GM18526 (cell line): ENCODE measurements around the gene UBC.

Source experiments
- POLR2A ChIP-seq: IDR thresholded peaks from 3 replicates; pipeline ENCODE4 v1.6.1; 2011; ENCODE audit not compliant: insufficient read length; ENCODE audit errors: extremely low read depth

UBC gene

DNA sequence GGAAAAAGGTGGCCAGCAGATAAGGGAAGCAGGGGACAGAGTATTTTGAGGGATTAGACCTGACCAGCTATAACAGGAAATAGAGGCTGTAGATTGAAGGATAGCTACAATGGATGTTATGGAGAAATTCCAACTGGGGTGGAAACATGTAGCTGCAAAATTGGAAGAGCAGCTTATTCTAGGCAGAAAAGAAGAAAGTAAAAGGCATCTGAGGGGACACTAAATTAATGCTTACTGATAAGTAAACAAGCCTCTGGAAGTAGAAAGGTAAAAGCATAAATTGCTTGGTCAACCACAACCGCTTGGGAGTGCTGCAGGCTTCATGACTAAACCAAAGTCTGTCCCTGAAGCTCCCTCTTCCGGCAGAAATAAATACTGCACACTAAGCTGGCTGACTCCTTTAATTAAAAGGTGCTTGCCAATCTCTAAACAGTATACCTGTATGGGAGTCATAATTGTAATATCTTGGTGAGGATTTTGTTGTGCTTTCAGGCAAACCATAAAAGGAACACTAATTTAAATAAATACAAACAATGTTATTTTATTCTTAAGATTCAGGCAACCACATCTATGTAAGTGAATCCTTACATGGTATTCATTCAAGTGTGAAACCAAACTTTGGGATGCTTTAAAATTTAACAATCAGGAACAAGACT is 7.7 kb downstream of the UBC start:
- no peak for TF ChIP-seq POLR2A

DNA sequence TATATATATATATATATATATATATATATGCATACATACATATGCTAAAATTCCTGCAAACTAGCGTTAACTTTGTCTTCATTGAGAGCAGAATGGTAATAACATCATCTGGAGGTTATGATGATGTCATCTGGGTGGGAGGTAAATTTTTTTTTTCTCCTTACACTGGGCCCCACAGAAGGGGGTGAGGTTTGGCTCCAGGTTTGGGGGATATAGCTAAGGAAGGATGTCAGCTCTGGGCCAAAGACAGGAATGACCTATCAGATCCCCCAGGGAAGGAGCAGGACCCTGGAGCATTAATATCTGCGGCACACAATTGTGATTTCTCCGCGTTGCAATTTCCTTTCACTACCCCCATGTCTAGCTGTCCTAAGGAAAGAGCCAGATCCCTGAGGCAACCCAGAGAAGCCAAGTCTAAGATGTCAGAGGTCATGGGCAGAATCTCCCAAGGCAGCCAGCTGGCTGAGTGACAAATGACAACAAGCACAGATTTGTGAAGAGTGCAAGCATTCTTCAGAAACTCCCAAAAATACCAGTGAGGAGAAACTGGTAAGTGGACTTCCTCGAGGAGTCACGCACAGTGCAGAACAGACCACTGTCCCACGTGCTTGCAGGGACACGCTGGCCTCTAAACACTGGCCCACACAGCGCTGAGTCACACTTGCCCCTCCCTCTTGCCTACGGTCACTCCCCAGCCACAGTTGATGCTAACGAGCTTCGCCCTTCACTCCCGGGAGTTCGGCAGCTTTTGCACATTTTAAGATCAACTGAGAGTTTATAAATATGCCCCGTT is 9.9 kb downstream of the UBC start:
- TF ChIP-seq POLR2A, result no peak

DNA sequence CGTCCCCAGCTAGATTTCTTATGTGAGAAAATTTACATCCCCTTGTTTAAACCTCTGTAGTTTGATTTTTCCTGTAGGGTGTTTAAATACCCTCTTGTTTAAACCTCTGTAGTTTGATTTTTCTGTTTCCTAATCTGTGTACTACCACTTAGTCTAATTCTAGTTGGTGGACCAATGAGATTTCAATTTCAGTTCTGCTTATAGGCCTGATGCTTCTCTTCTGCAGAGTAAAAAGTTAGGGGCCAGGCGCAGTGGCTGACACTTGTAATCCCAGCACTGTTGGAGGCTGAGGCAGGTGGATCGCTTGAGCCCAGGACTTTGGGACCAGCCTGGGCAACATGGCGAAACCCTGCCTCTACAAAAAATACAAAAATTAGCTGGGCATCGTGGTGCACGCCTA is 11.5 kb downstream of the UBC start:
- no peak for TF ChIP-seq POLR2A

DNA sequence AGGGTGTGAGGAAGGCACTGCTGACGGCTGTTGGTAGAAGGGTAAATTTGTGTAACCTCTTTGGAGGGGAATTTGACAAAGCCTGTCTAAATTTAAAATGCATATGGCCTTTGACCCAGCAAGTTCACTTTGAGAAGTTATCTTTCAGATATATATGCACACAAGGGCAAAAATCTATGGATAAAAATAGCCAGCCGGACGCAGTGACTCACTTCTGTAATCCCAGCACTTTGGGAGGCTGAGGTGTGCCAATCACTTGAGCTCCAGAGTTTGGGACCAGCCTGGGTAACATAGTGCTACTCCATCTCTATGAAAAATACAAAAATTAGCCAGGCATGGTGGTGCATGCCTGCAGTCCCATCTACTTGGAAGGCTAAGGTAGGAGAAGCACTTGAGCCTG is 13.4 kb downstream of the UBC start:
- no peak for TF ChIP-seq POLR2A

DNA sequence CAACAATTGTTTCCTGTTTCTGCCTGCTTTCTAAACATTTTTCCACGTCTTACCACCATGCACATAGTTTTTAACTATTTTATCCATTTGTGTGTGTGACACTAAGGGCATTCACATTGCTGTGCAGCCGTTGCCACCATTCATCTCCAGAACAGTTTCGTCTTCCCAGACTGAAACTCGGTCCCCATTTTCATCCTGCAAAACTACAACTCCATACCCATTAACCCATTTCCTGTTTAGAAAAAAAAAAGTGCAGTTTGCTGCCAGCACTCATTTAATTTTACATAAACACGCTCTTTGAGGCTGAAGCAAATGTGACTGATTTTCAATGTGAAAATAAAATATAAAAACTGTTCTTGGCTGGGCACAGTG is 15.5 kb downstream of the UBC start:
- TF ChIP-seq POLR2A, result no peak

DNA sequence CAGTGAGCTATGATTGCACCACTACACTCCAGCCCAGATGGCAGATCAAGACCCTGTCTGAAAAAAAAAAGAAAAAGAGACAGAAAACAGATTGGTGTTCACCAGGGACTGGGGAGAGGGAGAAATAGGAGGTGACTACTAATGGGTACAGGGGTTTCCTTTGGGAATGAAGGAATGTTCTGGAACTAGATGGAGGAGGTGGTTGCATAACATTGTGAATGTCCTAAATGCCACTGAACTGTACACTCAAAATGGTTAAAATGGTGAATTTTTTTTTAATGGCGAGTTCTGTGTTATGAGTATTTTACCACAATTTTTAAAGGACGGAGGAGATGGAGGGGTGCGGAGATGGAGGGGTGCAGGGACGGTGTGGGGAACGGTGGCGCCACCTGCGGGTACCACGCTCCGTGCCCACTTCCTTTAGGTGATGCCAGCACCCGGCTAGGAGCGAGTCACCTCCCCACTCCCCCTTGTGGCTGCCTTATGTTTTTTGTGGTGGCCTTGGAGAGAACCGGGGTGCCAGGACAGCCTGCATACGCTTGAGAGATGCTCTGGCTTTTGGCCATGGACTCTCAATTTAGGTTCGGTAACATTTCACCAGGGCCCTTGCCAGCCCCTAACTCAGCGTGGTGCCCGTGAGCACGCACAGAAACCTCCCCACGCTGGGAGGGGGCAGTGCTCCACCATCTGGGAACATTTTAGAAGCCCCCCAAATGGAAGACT is 16.1 kb downstream of the UBC start:
- no peak for TF ChIP-seq POLR2A

DNA sequence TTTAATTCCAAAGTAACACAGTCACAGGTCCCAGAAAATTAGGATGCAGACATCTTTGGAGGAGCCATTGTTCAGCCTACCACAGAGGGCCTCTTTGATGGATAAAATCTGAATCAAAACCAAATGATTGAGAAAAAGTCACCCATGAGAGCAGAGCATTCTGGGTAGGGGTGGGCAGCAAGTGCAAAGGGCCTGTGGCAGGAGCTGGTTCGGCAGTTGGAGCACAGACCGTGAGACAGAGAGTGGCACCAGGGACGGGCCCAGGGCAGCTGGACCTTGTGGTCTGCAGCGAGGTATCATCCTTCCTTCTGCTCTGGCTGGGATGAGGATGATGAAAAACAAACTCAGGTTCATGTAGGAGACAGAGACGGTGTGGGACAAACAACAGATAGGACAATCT is 18.0 kb downstream of the UBC start:
- TF ChIP-seq POLR2A, result no peak

DNA sequence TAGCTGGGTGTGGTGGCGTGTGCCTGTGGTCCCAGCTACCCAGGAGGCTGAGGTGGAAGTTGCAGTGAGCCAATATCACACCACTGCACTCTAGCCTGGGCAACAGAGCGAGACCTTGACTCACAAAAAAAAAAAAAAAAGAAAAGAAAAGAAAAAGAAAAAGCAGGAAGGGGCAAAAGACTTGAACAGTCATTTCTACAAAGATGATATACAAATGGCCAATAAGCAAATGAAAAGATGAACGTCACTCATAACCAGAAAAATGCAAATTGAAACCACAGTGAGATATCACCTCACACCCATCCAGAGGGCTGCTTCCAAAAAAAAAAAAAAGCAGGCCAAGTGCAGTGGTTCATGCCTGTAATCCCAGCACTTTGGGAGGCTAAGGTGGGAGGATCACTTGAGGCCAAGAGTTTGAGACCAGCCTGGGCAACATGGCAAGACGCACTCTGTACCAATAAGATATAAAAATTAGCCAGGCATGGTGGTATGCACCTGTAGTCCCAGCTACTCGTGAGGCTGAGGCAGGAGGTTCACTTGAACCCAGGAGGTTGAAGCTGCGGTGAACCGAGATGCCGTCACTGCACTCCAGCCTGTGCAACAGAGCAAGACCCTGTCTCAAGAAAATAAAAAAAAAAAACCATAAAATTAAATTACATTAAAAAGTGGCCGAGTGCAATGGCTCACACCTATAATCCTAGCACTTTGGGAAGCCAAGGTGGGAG is 20.5 kb downstream of the UBC start:
- no peak for TF ChIP-seq POLR2A

DNA sequence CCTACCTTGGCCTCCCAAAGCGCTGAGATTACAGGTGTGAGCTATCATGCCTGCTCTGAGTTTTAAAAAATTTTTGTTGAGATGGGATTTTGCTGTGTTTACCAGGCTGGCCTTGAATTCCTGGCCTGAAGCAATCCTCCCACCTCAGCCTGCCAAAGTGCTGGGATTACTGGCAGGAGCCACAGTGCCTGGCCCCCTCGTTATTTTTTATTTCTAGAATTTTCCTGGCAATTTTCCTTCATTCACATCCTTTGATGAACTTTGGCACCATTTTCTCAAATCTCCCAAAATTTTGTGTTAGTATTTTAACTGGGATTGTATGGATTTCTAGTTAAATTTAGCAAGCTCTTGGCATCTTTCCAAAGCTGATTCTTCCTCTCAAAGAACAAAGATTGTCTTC is 26.2 kb downstream of the UBC start:
- no peak for TF ChIP-seq POLR2A

DNA sequence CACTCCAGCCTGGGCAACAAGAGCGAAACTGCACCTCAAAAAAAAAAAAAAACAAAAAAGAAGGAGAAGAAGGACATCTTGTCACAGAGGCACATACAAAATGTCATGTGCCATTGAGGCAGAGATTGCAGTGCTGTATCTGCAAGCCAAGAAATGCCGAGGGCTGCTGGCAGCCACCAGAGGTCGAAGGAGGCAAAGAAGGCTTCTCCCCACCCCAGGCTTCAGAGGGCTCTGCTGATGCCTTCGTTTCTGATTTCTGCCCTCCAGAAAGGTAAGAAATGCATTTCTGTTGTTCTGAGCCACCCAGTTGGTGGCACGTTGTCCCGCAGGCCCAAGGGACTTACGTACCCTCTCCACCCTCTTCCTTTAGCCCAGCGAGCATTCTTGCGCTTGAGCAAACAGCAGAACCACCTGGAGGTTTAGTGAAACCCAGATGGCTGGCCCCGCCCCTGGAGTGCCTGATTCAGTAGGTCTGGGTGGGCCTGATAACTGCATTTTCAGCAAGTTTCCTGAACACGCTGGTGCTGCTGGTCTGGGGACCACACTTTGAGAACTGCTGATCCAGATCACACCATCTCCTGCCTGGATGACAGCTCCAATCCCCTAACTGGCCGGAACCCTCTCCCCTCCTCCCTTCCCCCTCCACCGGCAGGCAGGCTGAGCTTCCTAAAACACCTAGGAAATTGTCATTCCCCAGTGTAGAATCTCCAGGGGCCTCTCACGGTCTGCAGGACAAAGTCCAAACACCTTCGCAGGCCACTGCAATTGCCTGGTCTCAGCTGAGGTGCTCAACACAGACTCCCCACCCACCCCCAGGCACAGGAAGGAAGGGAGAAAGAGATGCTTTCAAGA is 29.6 kb downstream of the UBC start:
- peak; percentile 37 for TF ChIP-seq POLR2A

DNA sequence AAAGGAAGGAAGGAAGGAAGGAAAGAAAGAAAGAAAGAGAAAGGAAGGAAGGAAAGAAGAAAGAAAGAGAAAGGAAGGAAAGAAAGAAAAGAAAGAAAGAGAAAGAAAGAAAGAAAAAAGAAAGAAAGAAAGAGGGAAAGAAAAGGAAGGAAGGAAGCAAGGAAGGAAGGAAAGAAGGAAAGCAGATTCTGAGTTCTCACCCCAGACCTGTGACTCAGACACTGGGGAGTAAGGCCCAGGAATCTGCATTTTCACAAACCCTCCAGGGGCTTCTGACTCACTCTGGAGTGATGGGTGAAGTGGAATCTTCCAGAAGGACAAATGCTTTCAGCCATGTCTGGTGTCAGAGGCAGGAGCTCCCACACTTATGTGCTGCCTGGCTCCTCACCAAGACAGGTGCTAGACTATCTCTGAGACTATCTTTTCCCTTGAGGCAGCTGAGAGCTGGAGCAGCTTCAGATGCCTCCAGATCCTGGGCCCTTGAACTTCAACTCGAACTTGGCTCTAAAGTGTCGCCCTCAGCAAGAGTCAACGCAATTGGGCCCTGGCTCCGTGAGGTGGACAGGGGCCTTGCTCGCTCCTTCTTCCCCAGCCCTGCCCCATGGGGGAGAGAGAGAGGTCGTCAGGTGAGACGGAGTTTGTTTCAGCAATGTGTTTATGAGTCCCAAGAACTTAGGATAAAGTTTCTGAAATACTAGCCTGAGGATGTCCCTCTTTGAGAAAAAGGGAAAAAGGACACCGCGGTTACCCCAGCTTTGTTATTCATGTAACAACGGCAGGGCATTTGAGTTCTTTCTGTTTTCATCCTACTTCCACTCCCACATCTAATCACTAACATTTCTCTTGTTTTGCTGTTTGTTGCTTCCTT is 31.0 kb downstream of the UBC start:
- TF ChIP-seq POLR2A, result no peak

DNA sequence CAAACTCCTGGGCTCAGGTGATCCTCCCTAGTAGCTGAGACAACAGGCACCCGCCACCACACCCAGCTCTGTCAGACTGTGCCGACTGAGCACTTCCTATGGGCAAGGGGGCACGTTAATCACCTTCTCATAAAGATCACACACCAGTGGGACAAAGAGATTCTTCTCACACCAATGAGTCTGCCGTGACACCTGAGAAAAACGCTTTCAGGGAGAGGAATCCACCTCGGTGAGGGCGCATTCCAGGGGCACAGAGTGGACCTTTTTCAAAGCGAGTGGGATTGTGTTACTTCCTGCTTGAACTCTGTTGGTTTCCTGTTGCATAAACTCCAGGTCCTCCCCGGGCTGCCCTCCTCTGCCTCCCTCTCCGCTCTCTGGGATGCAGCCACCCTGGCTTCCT is 33.3 kb downstream of the UBC start:
- no peak for TF ChIP-seq POLR2A

DNA sequence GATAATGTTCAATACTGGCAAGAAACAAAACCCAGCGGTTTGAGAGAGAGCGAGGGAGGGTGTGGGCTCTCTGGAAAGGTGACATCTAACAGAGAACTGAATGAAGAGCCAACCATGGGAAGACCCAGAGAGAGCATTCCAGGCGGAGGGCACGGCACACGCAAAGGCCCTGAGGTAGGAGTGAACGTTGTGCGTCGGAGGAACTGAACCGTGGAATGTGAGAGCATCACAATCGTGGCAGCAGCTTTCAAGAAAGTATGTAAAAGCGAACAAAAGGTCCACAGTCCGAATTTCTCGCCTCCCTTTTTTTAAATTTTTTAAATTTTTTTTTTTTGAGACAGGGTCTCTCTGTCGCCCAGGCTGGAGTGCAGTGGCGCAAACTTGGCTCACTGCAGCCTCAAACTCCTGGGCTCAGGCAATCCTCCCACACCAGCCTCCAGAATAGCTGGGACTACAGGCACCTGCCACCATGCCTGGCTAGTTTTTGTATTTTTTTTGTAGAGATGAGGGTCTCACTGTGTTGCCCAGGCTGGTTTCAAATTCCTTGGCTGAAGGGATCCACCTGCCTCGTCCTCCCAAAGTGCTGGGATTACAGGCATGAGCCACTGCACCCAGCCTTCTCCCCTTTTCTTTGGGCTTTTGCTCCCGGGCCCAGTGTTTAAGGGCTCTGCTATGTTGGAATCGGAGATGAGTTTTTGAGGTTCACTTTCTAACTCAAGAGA is 35.5 kb downstream of the UBC start:
- no peak for TF ChIP-seq POLR2A
